ENCODE results near the gene ANKRD16. TPM values are rescaled to one million over a fixed set of nuclear protein-coding genes. Genes with fewer than 3 reads are reported as not detected.

The ANKRD16 gene
- total RNA-seq, 4 donors from 2014 or later = 8.0 to 19.8 (median 13.1) TPM

GRCh38 chr10:5814110-5815107 is 75.3 kb downstream of the ANKRD16 start:
- WGBS, 2 donors = 20 to 24% methylated on average over 11 to 12 of the region's 12 CpGs
- H3K9me3 ChIP-seq = no peaks in the 10 kb centered on the region
- H3K4me3 ChIP-seq (replicated peaks in 1 of 3) = peak overlapping the region; percentile 21 to 99 (median 79)
- intact Hi-C loops (cut with DNase I) = loop anchor here (5.0 to 10.0 kb wide), 3 partner anchors 58 to 130 kb away; partner anchors contain the start of genes ANKRD16 and TASOR2
- TF ChIP-seq POLR2A (IDR thresholded peaks at IDR 0.05) (no peak), CTCF (IDR thresholded peaks at IDR 0.05) (no peak)
- H3K27me3 ChIP-seq = no peaks in the 10 kb centered on the region
- H3K36me3 ChIP-seq = no peaks in the 10 kb centered on the region
- peak overlapping the region; percentile 76 to 98 (median 93) for H3K27ac ChIP-seq
- H3K4me1 ChIP-seq = peaks cover 28 to 30% of the 10 kb centered on the region in 2 donors
- no peak for DNase-seq

- Histone ChIP-seq H3K27ac (peak within 1 kb of the TSS; percentile 93 to 98 (median 97)), H3K9me3 (no peaks in the 10 kb centered on the region), H3K4me3 (replicated peaks in 1 of 3) (peak within 1 kb of the TSS; percentile 93 to 99 (median 95)), H3K4me1 (peaks cover 32 to 36% of the 10 kb centered on the region in 2 donors), H3K36me3 (no peaks in the 10 kb centered on the region), H3K27me3 (no peaks in the 10 kb centered on the region)
- TF ChIP-seq POLR2A (IDR thresholded peaks at IDR 0.05) (peak; percentile 52 to 89), CTCF (IDR thresholded peaks at IDR 0.05) (peak in 1 of 6 experiments; percentile 8)
- DNase-seq = peak; percentile 96
- intact Hi-C loops (cut with DNase I) = loop anchor here (5.0 to 10.0 kb wide), 2 partner anchors 59 to 129 kb away; partner anchors contain the start of gene TASOR2
- WGBS, 2 donors = 0 to 1% methylated on average over 31 to 37 of the region's 77 CpGs
Measured at GRCh38 chr10:5813341-5814109, 76.2 kb downstream of the ANKRD16 start, which contains the start of gene GDI2. Gene GDI2 (minus strand): TSS chr10:5813434. CDS start chr10:5813258, 176 bp downstream.

GRCh38 chr10:5813091-5813340 is 76.7 kb downstream of the ANKRD16 start:
- peaks cover 32 to 36% of the 10 kb centered on the region in 2 donors for H3K4me1 ChIP-seq

More at GRCh38 chr10:5813091-5813340, 76.7 kb downstream of the ANKRD16 start:
- Histone ChIP-seq H3K4me3 (replicated peaks in 1 of 3) (peak overlapping the region; percentile 93 to 99 (median 95)), H3K9me3 (no peaks in the 10 kb centered on the region), H3K27ac (peak overlapping the region; percentile 93 to 98 (median 97)), H3K27me3 (no peaks in the 10 kb centered on the region), H3K36me3 (no peaks in the 10 kb centered on the region)
- DNase-seq = no peak
- 0% methylated on average over 5 of the region's 29 CpGs for WGBS, 2 donors
- TF ChIP-seq CTCF (IDR thresholded peaks at IDR 0.05) (no peak), POLR2A (IDR thresholded peaks at IDR 0.05) (no peak)
- intact Hi-C loops (cut with DNase I) = loop anchor here (5.0 to 10.0 kb wide), 2 partner anchors 59 to 128 kb away; partner anchors contain the start of gene TASOR2
